Cerebellar cortex (tissue), 1 donor: Measurements from ENCODE around the gene TMED7.
"Not testable (repeated sequence)": the region's sequence is repeated elsewhere in the genome, so short reads cannot be mapped to it uniquely, and the experiment has no call there.

Source experiments
- DNase-seq: peaks from one replicate; pipeline ENCODE4 v3.0.0-alpha.2; 2015; ENCODE audit warnings: low spot score

The TMED7 gene

GRCh38 chr5:115625579-115626444, at the start of gene TMED7:
Gene TMED7 (minus strand): TSS chr5:115626036. CDS start chr5:115625792, 244 bp downstream.
- peak; percentile 98 for DNase-seq

- not testable (repeated sequence) for DNase-seq
Observed at GRCh38 chr5:115674782-115675181, 48.9 kb upstream of the TMED7 start.

GRCh38 chr5:115673596-115673995, 47.8 kb upstream of the TMED7 start:
- no peak for DNase-seq

GRCh38 chr5:115671939-115672338, 46.1 kb upstream of the TMED7 start:
- DNase-seq: no peak

- no peak for DNase-seq
Observed at GRCh38 chr5:115666023-115666422, 40.2 kb upstream of the TMED7 start.

- DNase-seq: no peak
Observed at GRCh38 chr5:115661563-115661962, 35.7 kb upstream of the TMED7 start.

- no peak for DNase-seq
Observed at GRCh38 chr5:115661101-115661500, 35.3 kb upstream of the TMED7 start.

GRCh38 chr5:115657881-115658233, 32.0 kb upstream of the TMED7 start:
- no peak for DNase-seq

- DNase-seq: no peak
Observed at GRCh38 chr5:115657125-115657880, 31.5 kb upstream of the TMED7 start.

- DNase-seq: no peak
Observed at GRCh38 chr5:115656404-115656803, 30.6 kb upstream of the TMED7 start.

GRCh38 chr5:115655994-115656393, 30.2 kb upstream of the TMED7 start:
- no peak for DNase-seq

- no peak for DNase-seq
Observed at GRCh38 chr5:115649541-115649940, 23.7 kb upstream of the TMED7 start.

- DNase-seq: no peak
Observed at GRCh38 chr5:115648056-115648455, 22.2 kb upstream of the TMED7 start.

GRCh38 chr5:115645386-115645785, 19.6 kb upstream of the TMED7 start:
- not testable (repeated sequence) for DNase-seq

GRCh38 chr5:115644046-115644445, 18.2 kb upstream of the TMED7 start:
- no peak for DNase-seq

GRCh38 chr5:115641948-115642347, 16.1 kb upstream of the TMED7 start:
- DNase-seq: no peak

GRCh38 chr5:115640274-115640673, 14.4 kb upstream of the TMED7 start:
- DNase-seq: no peak

GRCh38 chr5:115639377-115639776, 13.5 kb upstream of the TMED7 start:
- DNase-seq: no peak

GRCh38 chr5:115637507-115637906, 11.7 kb upstream of the TMED7 start:
- no peak for DNase-seq

- no peak for DNase-seq
Observed at GRCh38 chr5:115636008-115636407, 10.2 kb upstream of the TMED7 start.

GRCh38 chr5:115634343-115635132, 8.7 kb upstream of the TMED7 start:
- DNase-seq: peak; percentile 79

- no peak for DNase-seq
Observed at GRCh38 chr5:115629903-115630302, 4.1 kb upstream of the TMED7 start.
